Measurements from ENCODE around the gene DIAPH2.

Gene DIAPH2

DNA sequence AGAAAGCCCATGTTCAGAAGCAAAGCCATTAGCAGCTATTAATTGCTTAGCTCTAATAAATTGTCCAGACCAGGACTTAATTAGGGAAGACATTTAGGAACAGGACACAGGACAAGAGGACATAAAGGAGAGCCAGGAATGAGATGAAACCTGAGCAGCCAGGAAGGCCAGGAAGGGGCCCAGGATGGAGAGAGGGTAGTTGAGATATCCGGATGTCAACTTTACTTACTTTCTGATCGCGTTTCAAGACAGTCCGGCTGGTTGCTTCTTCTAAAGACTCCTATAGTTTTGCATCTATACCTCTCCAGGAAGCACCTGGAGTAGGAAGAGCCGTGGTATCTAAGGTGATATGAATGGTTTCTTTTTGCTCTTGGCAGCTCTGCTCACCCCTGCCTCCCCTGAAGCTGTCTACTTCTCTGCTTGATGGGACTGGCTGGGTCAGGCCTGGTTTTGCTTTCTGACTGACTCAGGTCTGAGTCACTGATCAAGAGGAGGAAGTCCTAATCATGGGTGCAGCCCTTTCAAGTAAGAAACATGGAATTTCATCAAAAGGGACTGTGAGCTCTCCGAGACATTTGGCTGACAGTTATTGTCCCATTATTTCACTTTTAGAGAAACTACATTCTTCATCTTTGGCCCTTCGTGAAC lies 932.4 kb downstream of the DIAPH2 start:
- no peak for FAIRE-seq

DNA sequence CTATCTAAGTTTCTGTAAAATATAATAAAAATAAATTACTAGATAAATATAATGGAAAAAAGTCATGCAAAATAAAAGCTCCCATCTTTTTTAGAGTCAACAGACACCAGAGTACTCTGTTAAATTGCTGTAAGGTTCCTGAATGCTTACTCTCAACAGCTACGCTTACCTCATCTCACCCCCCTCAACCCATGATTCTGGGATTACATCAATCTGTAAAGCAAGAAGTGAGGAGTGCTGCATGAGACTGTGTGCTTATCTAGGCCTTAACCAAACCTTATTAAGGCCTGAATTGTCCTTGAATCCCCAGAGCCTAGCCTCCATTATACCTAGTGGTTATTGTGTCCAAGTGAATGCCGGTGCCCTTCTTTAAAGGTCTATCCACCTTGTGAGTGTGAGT lies 934.9 kb downstream of the DIAPH2 start:
- FAIRE-seq = no peak

DNA sequence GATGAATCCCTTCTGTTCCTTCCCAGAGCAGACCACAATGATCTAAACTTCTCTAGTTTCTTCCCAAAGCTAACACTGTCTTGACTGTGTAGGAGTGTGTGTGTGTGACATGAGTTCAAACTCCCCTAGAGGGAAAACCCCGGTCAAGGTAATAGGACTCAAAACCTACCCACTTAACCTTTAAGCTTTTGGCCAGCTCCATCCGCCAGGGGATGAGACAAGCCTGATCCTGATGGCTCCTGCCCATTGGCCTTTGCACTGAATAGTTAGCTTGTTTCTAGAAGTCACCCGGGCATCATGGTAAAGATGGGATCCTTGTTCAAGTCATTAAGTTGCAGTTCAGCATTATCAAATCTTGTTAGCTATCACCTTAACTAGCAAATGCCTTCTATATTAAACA lies 937.5 kb downstream of the DIAPH2 start:
- no peak for FAIRE-seq

DNA sequence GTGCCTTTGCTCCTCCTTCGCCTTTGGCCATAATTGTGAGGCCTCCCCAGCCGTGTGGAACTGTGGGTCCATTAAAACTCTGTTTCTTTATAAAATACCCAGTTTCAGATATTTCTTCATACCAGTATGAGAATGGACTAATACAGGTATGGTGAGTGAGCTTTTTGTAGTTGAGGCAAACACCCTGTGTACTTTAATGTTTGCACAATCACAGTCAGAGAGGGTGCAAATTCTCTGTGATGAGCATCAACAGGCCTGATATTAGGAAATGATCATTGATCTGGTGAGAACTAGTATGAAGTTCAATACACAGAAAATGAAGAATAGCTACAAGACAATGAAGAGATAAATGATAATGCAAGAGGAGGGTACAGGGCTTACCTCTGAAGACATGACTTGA lies 943.7 kb downstream of the DIAPH2 start:
- FAIRE-seq = no peak

DNA sequence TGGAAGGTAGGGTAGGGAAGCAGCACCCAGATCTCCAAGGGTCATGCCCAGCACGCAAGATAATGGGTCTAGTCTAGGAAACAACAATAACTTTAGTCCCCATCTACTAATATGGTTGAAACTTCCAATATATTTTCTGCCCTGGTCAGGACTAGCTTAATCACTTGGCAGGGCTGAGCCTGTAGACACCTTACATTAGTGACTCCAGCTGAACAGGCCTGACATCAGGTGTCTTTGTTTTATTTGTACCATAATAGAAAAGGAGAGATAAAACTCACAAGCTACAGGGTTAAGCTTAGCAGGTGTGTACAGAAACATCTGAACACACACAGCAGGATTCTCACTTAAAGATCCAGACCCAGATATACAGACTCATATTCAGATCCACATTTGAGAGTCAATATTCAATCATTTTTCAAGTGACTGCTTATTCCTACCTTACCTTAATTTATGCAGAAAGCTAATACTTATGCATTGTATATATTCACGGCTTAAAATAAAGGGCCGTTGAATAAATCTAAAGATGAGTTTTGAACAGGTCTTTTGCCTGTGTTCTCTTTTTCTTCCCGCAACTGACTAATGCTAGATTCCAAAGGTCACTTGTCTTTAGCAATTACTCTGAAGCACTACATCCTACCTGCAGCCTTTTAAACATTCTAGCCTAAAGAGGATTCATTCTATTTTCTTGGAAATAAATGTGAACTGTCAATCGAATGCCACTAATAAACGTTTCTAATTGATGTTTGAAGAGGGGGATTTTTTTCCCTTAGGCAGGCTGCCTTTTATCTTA lies 944.4 kb downstream of the DIAPH2 start:
- FAIRE-seq = no peak

DNA sequence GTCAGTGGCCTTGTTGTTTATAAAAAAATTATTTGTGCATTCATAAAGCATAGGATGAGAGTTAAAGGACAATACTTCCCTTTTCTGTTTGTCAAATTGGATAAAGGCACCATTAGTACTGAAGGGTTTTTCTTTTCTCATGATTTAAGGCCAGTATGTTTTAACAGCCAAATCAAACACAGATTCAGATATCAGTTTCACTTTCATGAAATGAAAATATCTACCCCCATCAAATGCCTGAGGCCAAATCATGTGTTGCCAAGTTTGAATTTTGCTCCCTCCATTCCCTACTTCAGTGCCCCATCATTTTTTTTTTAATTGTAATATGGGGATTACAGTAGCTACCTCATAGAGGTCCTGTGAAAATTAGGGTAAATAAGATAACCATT lies 944.9 kb downstream of the DIAPH2 start:
- no peak for FAIRE-seq

DNA sequence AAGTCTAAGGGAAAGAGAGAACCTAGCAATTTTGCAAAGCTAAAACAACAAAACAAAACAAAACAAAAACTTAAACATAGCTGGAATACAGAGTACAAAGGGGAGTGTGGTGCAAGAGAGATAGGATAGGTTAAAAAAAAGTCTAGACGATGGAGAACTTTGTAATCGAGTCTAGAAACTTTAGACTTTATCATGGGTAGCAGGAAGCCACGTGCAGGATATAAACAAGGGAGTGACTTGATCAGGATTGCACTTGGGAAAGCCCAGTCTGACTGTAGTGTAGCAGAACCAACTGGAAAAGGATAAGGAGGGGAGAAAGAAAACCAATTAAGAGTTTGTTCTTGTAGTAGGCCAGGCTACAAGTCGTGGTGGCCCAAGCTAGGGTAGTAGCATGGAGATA lies 949.2 kb downstream of the DIAPH2 start:
- no peak for FAIRE-seq

DNA sequence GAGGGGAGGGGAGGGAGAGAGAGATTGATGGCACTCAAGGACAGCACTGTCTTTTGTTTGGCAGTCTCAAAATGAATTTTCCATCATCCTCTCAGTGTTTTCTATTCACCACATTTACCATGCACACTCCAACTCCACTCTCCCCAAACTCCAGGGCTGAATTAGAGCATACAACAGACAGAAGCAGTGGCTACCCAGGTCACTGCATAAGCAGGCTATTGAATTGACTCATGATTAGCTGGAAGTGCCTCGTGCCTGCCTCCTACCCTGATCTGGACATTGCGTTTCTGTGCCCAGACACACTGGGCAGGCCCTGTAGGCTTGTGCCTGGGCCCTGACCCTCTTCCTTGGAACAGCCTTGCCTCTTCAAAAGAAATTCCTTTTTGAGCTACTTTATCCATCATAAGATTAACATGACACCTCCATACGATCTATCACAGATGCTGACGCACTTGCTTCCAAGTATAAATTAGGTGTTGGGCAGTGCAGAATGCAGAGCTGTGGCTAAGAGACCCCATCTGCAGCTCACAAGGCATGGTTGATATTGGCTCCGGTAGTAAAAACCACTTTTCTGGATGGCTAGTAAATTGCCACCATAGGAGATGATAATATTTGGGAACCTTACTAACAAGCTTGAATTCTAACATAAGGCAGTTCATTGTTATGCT lies 952.0 kb downstream of the DIAPH2 start:
- no peak for FAIRE-seq

DNA sequence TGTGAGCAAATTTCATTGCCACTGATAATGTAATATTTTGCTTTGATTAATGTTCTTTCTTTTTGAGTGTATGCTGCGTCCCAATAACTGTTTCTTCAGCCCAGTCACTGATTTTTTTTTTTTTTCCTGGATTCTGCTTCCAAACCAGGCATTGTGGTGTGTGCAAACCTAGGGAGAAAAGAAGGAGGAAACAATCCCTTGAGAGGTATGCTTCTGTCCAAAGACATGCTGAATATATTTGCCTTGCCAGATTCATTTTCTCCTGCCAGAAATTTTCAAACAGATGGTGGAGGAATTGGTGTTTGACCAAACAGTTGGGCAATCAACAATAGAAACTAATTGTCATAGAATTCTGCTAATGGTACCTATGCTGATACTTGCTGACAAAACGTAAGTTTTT lies 952.6 kb downstream of the DIAPH2 start:
- no peak for FAIRE-seq

DNA sequence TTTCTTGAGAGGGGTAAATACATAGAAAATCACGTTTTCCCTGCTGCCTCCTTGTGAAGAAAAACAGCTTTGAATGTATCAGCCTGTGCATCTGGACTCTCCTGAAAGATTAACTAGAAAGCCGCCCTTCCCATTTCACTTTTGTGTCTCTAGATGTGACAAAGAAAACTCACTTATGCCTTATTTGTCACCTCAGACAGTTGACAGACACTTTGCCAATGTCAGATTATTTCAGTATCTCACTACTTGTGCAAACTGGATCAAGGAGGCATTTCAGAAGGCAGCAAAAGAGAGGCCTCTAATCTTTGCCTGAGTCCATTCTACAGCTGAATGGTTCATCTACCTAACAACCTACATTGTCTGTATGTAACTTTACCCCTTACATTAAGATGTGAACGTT lies 954.0 kb downstream of the DIAPH2 start:
- FAIRE-seq = no peak

DNA sequence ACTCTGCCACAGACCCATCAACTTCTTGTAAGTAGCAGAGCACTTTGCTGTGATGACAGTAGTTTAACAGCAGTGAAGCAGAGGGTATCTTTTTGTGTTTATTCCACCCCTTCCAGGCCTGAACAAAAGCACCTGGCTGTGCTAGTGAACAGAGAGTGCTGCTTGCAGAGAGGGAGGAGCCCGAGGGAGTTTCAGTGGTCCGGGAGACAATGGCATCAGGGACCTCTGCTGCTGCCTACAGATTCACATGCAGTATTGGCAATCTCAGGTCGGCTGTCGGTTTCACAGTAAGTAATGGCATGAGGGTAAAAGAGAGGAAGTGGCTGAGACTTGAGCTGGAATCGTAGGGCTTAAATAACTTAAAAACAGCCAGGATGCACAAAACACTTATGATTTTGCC lies 954.9 kb downstream of the DIAPH2 start:
- no peak for FAIRE-seq

All from endometrium (tissue), 2 donors.